HepG2 (cell line): ENCODE data around the gene UCP1. TPM values are rescaled to one million over a fixed set of nuclear protein-coding genes. Genes with fewer than 3 reads are reported as not detected.

Source experiments
- BHLHE40 ChIP-seq: IDR thresholded peaks from 2 replicates; pipeline ENCODE4 v1.6.1; 2011; ENCODE audit warnings: low read length, improper control_type of control experiment
- FIP1L1 ChIP-seq: fragments of 200-400 bp; formaldehyde crosslinking; IDR thresholded peaks from 2 replicates; pipeline ENCODE4 v1.6.1; 2018; ENCODE audit warnings: low read depth, mild to moderate bottlenecking, low read length, moderate library complexity, borderline replicate concordance; ENCODE audit not compliant: insufficient read depth
- GMEB2 ChIP-seq: IDR thresholded peaks from 2 replicates; pipeline ENCODE4 v1.6.1; 2016; ENCODE audit warnings: missing biosample characterization, missing genetic modification reagents, low read depth
- HHEX ChIP-seq: IDR thresholded peaks from 2 replicates; pipeline ENCODE4 v1.6.1; 2016; ENCODE audit warnings: control low read depth
- HNRNPH1 ChIP-seq: fragments of 200-400 bp; formaldehyde crosslinking; optimal IDR thresholded peaks from 2 replicates; pipeline ENCODE3; 2017; ENCODE audit warnings: mild to moderate bottlenecking, low read depth, low read length
- IKZF1 ChIP-seq: fragments of 450-650 bp; IDR thresholded peaks from 2 replicates; pipeline ENCODE4 v1.7.1; 2016
- SIN3B ChIP-seq: fragments of 150-350 bp; IDR thresholded peaks from 2 replicates; pipeline ENCODE4 v1.6.1; 2014; ENCODE audit warnings: low read length
- STAT6 ChIP-seq: sonication (generic); formaldehyde crosslinking; IDR thresholded peaks from 2 replicates; pipeline ENCODE4 v1.4.0; 2020; ENCODE audit warnings: missing genetic modification reagents, mild to moderate bottlenecking, borderline replicate concordance
- TERF1 ChIP-seq: sonication (generic); formaldehyde crosslinking; IDR thresholded peaks from 2 replicates; pipeline ENCODE4 v1.8.0; 2022; ENCODE audit warnings: mild to moderate bottlenecking, missing genetic modification reagents, moderate library complexity
- ZBTB25 ChIP-seq: IDR thresholded peaks from 2 replicates; pipeline ENCODE4 v1.6.1; 2018; ENCODE audit warnings: missing genetic modification reagents
- ZMYM4 ChIP-seq: sonication (generic); formaldehyde crosslinking; IDR thresholded peaks from 2 replicates; pipeline ENCODE4 v1.8.1; 2023; ENCODE audit warnings: mild to moderate bottlenecking, missing genetic modification reagents
- ZNF432 ChIP-seq: sonication (generic); formaldehyde crosslinking; IDR thresholded peaks from 2 replicates; pipeline ENCODE4 v1.5.0; 2020; ENCODE audit warnings: missing genetic modification reagents, mild to moderate bottlenecking, borderline replicate concordance
- ZNF513 ChIP-seq: sonication (generic); formaldehyde crosslinking; conservative IDR thresholded peaks from 2 replicates; pipeline ENCODE4 v1.5.0; 2020; ENCODE audit warnings: missing genetic modification reagents
- ZNF550 ChIP-seq: sonication (generic); formaldehyde crosslinking; IDR thresholded peaks from 2 replicates; pipeline ENCODE4 v1.4.0; 2020; ENCODE audit warnings: mild to moderate bottlenecking, missing genetic modification reagents, borderline replicate concordance
- ZNF567 ChIP-seq: sonication (generic); formaldehyde crosslinking; IDR thresholded peaks from 2 replicates; pipeline ENCODE4 v1.8.1; 2023; ENCODE audit warnings: mild to moderate bottlenecking, missing genetic modification reagents, borderline replicate concordance
- ZNF574 ChIP-seq: sonication (generic); formaldehyde crosslinking; IDR thresholded peaks from 2 replicates; pipeline ENCODE4 v1.4.0; 2020; ENCODE audit warnings: missing genetic modification reagents
- ZNF780A ChIP-seq: sonication (generic); formaldehyde crosslinking; IDR thresholded peaks from 2 replicates; pipeline ENCODE4 v1.8.0; 2022; ENCODE audit warnings: mild to moderate bottlenecking, missing genetic modification reagents, moderate library complexity
- polyA plus RNA-seq, 8 experiments: library from polyadenylated mRNA; depleted of rRNA in 3 of 8; stranded (reverse) in 7 of 8; unstranded in 1 of 8; fragments of >200 nt; fragmentation: Illumina TruSeq in 4 of 8; extraction: Trizol in 4 of 8; gene quantifications; 2 replicates each; pipeline versions ENCODE4 v1.2.1 to v1.2.3, GENCODE V29; 2011 to 2016; ENCODE audit warnings: low read depth in 4 of 8, missing spikeins in 1 of 8, mixed read lengths in 1 of 8; ENCODE audit not compliant: insufficient read depth in 1 of 8
- total RNA-seq, 5 experiments: library from RNA; depleted of rRNA; stranded (reverse); fragments of >200 nt; fragmentation: Illumina TruSeq; extraction: Trizol; gene quantifications; 2 replicates each; pipeline ENCODE4 v1.2.3, GENCODE V29; 2016; ENCODE audit warnings: low read depth in 1 of 5

Gene UCP1
- total and polyA plus RNA-seq, 2 of the 13 experiments (the other 11 are each of a cell fraction or from before 2014, with no cell fraction given), result 0.11 TPM

GRCh38 chr4:140523857-140524742, 44.7 kb downstream of the UCP1 start, which contains the start of gene ELMOD2 (continued):
- TF ChIP-seq ZNF550 (CRISPR knock-in tag) (no peak), FIP1L1 (no peak), ZNF780A (CRISPR knock-in tag) (no peak), HHEX (no peak), BHLHE40 (no peak), GMEB2 (CRISPR knock-in tag) (no peak), ZNF574 (peak; percentile 86), ZNF432 (CRISPR knock-in tag) (no peak), STAT6 (CRISPR knock-in tag) (no peak), IKZF1 (no peak), ZBTB25 (0 out of 2 replicates have a peak, but pooled peaks have one; percentile 31), ZMYM4 (CRISPR knock-in tag) (peak; percentile 94), HNRNPH1 (no peak), ZNF513 (no peak), ZNF567 (CRISPR knock-in tag) (no peak; the same call in 1 of the 2 replicates), TERF1 (no peak), SIN3B (no peak)
